HG03066 (cell line): ENCODE data around the gene PLXNA2.

Experiments
- ATAC-seq: cut with Tn5 transposase; IDR thresholded peaks from one replicate; pipeline ENCODE4 v1.9.1; 2021; ENCODE audit warnings: low read depth; ENCODE audit not compliant: unreplicated experiment

PLXNA2 gene

GRCh38 chr1:208166340-208167138, 77.6 kb downstream of the PLXNA2 start:
- ATAC-seq = no peak

DNA sequence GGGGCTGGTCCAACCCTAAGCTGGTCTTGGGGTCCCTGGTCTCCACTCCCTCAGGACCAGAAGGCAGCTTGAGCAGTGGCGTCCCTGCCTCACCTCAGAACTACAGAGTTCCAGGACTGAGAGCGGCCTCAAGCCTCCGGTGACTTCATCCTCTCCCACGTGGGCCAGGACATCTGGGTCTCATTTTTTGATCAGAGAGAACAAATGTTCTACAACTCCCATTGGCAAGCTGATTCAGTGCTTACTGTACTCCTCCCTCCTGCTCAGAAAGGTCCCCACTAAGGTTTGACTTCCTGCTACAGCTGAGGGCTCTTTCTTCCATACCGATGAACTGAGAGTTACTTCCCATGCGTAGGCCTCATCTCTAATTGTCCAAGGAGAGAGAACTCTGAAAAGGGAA, 78.5 kb downstream of the PLXNA2 start:
- ATAC-seq = no peak

GRCh38 chr1:208164609-208165008, 79.6 kb downstream of the PLXNA2 start:
- no peak for ATAC-seq

GRCh38 chr1:208163539-208163938, 80.6 kb downstream of the PLXNA2 start:
- ATAC-seq = no peak

DNA sequence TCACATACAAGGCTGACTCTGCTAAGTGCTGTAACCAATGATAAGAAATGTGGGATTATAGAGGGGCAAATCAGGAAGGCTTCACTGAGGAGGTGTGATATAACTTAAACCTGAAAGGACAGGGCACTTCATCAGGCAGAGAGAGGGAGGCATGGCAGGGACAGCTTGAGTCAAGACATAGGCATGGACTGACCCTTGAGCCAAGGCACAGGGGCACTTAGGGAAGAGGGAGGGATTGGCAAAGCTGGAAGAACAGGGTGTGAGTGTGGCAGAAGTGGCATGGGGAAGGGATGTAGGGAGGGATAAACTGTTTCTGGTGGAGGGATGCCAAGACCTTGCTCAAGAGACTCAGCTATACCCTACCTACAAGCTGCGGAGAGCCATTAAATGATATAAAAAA, 81.3 kb downstream of the PLXNA2 start:
- no peak for ATAC-seq

DNA sequence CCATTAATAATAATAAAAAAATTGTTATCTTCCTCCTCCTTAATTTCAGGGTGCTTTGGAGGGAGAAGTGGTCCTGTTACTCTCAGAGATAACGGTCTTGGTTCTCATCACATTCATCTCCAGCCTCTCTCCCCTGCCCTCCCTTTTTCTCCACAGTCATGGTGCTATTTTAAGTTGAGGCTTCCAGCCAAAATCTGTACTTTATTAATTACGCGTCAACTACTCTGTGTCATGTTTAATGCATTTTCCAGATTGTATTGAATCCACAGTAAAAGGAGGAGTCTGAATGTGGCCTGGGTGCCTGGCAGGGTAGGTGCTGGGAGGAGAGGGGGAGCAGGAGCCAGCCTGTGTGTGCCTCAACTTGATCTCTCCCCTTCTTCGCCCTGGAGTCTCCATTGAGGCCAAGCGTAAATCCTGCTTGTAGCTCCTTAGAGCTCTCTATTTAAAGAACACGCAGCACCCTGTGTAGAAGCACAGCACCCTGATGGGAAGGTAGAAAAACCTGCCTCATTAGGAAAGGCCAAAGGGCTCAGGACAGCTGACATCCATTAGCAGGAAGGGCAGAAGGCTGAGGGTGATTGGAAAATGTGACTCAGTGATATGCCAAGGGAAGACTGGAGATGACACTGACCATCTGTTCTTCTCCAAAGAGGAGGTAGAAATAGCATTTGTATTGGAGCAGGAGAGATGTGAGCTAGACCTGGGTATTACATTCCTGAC, 82.4 kb downstream of the PLXNA2 start:
- no peak for ATAC-seq

GRCh38 chr1:208161005-208161404, 83.2 kb downstream of the PLXNA2 start:
- ATAC-seq = no peak

DNA sequence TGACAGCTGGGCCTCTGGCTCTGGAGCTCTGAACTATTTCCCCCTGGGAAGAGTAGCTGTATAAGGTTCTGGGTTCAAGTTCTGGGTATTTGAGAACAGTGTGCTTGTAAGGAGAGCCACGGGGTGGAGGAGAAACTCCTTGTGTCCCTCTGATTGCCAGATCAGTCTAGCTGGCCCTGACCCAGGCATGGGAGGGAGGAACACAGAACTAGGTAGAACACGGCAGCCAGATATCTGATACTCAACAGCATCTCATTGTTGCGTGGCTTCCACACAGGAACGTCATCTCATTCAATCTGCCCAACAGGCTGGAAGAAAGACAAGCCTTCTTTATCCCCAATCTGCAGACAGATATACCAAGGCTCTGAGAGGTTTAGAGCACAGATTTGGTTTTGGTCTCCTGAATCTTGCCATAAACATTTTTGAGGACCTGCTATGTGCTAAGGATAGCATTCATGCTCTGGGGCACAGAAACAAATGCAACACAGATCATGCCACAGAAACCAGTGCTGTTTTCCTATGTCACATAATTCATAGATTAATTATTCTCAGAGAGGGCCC, 83.8 kb downstream of the PLXNA2 start:
- ATAC-seq = no peak

DNA sequence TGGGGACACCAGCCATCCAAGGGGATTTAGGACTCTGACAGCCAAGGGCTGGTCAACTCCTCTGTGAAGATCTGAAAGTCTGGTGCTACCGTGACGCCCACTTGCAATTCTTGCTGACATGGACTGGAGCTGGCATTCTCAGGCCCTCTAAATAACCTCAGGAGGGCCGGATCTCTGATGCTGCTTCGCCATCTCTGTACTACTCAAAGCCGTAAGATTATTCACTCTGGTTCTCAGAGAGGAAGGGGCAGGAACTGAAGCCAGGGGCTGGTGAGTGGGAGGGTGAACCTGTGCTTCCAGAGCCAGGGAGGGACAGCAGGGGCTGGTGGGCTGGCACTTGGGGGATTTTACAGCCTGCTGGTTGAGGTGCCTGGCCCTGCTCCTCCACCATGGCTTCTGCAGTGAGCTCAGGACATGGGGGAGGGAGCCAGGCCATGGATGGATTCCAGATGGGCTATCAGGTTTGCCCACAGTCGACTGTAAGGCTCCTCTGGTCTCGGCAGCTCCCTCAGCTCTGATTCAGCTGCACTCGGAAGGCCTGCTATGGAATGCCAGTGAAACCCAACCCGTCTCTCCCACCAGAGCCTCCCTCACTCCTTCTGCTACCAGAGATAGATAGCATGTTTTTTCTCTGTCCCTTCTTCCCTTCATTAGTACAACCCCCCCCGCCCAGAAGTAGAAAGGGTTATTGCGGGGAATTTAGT, 84.5 kb downstream of the PLXNA2 start:
- no peak for ATAC-seq

DNA sequence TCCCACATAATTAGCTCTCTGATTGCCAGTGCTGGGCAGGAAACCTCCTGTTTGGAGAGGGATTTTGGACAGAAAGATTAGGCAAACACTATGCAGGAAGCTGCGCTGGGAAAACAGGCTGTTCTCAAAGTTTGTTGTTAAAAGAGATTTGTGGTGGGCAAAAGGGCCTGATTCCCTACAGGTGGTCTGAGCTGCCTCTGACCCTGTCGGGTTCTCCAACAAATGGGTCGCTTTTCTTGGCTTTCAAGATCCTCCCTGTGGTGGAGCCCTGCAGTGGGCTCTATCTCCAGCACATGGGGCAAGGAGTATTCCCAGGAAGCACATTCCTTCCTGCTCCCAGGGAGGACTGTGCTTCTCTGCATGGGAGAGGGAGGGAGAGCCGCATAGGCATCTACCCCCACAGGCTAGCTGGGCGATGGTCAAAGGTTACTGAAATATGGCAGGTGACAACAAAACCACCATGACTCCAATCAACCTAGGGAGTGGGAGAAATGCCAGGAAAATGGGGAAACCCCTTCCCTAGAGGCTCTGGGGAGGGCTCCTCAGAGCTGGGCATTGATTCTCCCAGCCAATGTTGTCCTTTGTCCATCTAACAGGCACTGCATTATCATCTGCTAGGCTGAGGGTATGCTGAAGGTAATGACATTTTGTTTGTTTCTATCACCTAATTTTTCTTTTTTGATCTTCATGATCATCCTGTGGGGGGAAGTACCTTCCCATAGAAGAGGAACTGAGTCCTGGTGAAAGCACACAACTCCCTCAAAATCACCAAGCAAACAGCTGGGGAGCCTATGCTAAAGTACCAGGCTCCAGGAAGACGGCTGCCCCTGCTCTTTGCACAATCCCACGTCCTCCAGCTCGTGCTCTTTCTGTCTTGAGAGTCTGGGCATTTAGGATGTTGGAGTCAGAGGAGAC, 85.3 kb downstream of the PLXNA2 start:
- ATAC-seq = no peak

- no peak for ATAC-seq
Measured at GRCh38 chr1:208157769-208158168, 86.4 kb downstream of the PLXNA2 start.

- no peak for ATAC-seq
Measured at GRCh38 chr1:208156741-208157140, 87.4 kb downstream of the PLXNA2 start.

DNA sequence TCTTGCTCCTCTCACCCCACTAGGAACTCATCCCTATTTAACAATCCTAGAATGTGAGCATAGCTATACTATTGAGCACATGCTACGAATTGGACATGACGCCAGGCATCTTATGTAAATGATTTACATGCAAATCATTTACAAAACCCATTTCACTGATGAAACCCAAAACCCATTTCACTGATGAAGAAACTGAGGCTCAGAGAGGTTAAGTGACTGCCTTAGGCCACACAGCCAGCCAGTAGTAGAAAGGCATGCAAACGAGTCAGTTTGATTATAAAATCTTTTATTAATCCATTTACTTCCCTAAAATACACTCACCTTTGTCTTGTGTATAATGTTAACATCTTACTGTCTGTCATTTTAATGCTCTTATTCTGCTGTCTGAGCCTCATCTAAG, 87.9 kb downstream of the PLXNA2 start:
- no peak for ATAC-seq

- no peak for ATAC-seq
Measured at GRCh38 chr1:208154679-208155642, 89.2 kb downstream of the PLXNA2 start.

DNA sequence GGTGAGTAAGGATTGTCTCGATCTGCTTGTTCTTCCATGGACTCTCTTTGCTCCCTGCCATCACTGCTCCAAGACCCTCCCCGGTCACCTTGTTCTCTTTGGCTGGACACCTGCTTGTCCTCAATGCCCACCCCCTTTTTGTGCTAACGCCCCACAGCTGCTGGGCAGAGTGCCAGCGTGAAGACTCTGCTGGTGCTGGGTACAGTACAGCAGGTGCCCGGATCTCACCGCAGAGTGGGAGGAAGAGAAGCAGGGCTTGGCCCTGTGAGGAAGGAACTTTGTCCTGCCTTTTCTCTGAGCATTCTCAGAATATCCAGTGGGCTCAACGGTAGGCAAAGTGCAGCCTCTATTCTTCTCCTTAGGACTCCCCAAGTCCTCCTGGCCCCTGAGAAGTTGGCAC, 90.1 kb downstream of the PLXNA2 start:
- no peak for ATAC-seq

- no peak for ATAC-seq
Measured at GRCh38 chr1:208153386-208153785, 90.8 kb downstream of the PLXNA2 start.

GRCh38 chr1:208151728-208152598, 92.2 kb downstream of the PLXNA2 start:
- ATAC-seq = no peak

- ATAC-seq = no peak
Measured at GRCh38 chr1:208150833-208151458, 93.2 kb downstream of the PLXNA2 start.
